Measurements from ENCODE around the gene TFIP11. TPM values are rescaled to one million over a fixed set of nuclear protein-coding genes. Genes with fewer than 3 reads are reported as not detected.
"Not testable (repeated sequence)": the region's sequence is repeated elsewhere in the genome, so short reads cannot be mapped to it uniquely, and the experiment has no call there.

The TFIP11 gene
- total and polyA plus RNA-seq, 9 of the 15 experiments (the other 6 are each of a cell fraction or from before 2014, with no cell fraction given) = 11.5 to 38.1 (median 25.2) TPM

DNA sequence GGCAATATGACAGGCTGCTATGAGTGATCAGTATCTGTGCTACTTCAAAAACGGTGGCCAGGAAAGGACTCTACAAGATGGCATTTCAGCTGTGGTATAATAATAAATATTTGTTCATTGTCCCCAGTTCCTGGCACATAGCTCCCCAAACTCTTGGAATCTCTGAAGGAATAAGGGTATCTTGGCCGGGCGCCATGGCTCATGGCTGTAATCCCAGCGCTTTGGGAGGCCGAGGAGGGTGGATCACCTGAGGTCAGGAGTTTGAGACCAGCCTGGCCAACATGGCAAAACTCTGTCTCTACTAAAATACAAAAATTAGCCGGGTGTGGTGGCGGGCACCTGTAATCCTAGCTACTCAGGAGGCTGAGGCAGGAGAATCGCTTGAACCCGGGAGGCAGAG lies 16.2 kb upstream of the TFIP11 start:
- CTCF ChIA-PET (ENCODE audit: low intra/inter-chr PET ratio); H3K4me3 ChIP-seq; H3K79me2 ChIP-seq (ENCODE audit: control insufficient read depth, insufficient read depth, low read length); H4K20me1 ChIP-seq (replicated peaks; ENCODE audit: control insufficient read depth, insufficient read depth, low read length); H3K27me3 ChIP-seq (ENCODE audit: control insufficient read depth in 2 of 2, insufficient read depth in 2 of 2, low read length in 2 of 2); ATAC-seq; H3K4me2 ChIP-seq (ENCODE audit: insufficient read depth, low read length); H3K9ac ChIP-seq (ENCODE audit: insufficient read depth in 1 of 2, low read depth in 2 of 2, low read length in 2 of 2); H3K9me3 ChIP-seq (replicated peaks; ENCODE audit: control insufficient read depth, insufficient read depth, low read depth, low read length); intact Hi-C loops (cut with micrococcal nuclease); POLR2A ChIA-PET; H3K4me1 ChIP-seq (replicated peaks in 1 of 2; ENCODE audit: control insufficient read depth in 2 of 2, insufficient read depth in 2 of 2, low read length in 2 of 2); H3K27ac ChIP-seq (ENCODE audit: extremely low read depth, low read depth, low read length); H3K9me1 ChIP-seq (ENCODE audit: control insufficient read depth, insufficient read depth, low read length); DNase-seq (ENCODE audit: extremely low read depth in 1 of 4, low spot score in 3 of 4); FAIRE-seq; BruUV-seq (replicated peaks); in situ Hi-C loops (cut with MboI); H2AFZ ChIP-seq (ENCODE audit: low read depth, low read length): not testable (repeated sequence)
- peaks cover 91% of the 10 kb centered on the region for H3K36me3 ChIP-seq (ENCODE audit: control insufficient read depth, insufficient read depth, low read length)
- 89% methylated on average over 4 of the region's 9 CpGs for WGBS (ENCODE audit: insufficient coverage, low coverage, missing lambda C conversion rate)

DNA sequence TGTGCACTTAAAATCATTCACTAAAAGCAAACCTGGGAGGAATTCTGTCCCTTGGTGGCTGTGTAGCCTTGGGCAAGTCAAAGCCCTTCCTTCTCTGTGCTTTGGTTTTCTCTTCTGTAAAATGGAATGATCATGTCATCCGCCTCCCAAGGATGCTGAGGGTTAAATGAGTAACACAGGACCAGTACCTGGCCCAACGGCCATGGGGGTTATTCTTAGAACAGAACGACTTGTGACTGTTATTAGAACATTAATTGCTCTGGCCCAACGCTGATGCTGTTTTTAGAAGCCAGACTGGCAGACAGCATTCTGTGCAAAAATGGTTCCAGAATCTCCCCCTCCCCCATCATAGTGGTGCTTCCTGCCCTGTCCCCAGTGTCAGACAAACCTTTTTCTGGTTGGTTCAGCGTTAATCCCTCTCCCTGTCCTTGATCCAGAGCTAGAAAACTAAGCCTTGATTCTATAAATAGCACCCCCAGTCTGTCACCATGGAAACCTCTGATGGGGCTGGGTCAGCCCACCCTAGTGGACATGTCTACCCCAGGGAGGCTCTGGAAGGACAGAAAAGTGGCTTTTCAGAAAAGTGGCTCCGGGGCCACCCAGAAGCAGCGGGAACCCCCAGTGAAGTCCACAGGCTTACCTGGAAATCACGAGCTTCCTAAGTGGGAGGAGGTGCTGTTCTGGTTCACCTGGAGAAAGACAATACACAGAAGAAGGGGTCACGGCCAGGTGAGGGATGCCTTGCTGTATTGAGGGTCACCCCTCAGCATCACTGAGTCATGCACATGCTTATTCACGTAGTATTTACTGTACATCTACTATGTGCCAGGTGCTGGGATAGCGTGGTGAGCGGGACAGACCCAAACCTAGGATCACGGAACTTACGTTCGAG lies 15.5 kb upstream of the TFIP11 start:
- Histone ChIP-seq H3K9me3 (replicated peaks; ENCODE audit: control insufficient read depth, insufficient read depth, low read depth, low read length) (no peaks in the 10 kb centered on the region), H3K36me3 (ENCODE audit: control insufficient read depth, insufficient read depth, low read length) (peaks cover 87% of the 10 kb centered on the region), H3K9me1 (ENCODE audit: control insufficient read depth, insufficient read depth, low read length) (no peaks in the 10 kb centered on the region), H2AFZ (ENCODE audit: low read depth, low read length) (no peak overlapping the region), H3K4me2 (ENCODE audit: insufficient read depth, low read length) (no peak overlapping the region), H4K20me1 (replicated peaks; ENCODE audit: control insufficient read depth, insufficient read depth, low read length) (no peaks in the 10 kb centered on the region), H3K27ac (ENCODE audit: extremely low read depth, low read depth, low read length) (no peak overlapping the region), H3K79me2 (ENCODE audit: control insufficient read depth, insufficient read depth, low read length) (no peaks in the 10 kb centered on the region), H3K4me3 (no peak overlapping the region), H3K4me1 (replicated peaks in 1 of 2; ENCODE audit: control insufficient read depth in 2 of 2, insufficient read depth in 2 of 2, low read length in 2 of 2) (no peaks in the 10 kb centered on the region; a peak in 1 of 5 replicates), H3K9ac (ENCODE audit: insufficient read depth in 1 of 2, low read depth in 2 of 2, low read length in 2 of 2) (no peak overlapping the region), H3K27me3 (ENCODE audit: control insufficient read depth in 2 of 2, insufficient read depth in 2 of 2, low read length in 2 of 2) (no peaks in the 10 kb centered on the region)
- no peak for ATAC-seq
- BruUV-seq (replicated peaks) = no TSS peak
- intact Hi-C loops (cut with micrococcal nuclease) (no loop called here), in situ Hi-C loops (cut with MboI) (no loop called here)
- CTCF ChIA-PET (ENCODE audit: low intra/inter-chr PET ratio) = no interaction called here
- DNase-seq (ENCODE audit: extremely low read depth in 1 of 4, low spot score in 3 of 4) = no peak
- TF ChIP-seq SRF (CRISPR knock-in tag; IDR thresholded peaks at IDR 0.05) (no peak), RFX1 (IDR thresholded peaks at IDR 0.05) (peak; percentile 34; the same call in 1 of the 2 replicates), SMAD2 (IDR thresholded peaks at IDR 0.05; ENCODE audit: low read depth, low read length) (no peak), SPI1 (IDR thresholded peaks at IDR 0.05; ENCODE audit: borderline replicate concordance, low read depth, low read length) (no peak), MECOM (CRISPR knock-in tag; IDR thresholded peaks at IDR 0.05) (no peak), TFAM (CRISPR knock-in tag; conservative IDR thresholded peaks at IDR 0.05) (no peak), ERF (CRISPR knock-in tag; IDR thresholded peaks at IDR 0.05) (no peak), DACH1 (IDR thresholded peaks at IDR 0.05; ENCODE audit: partially characterized antibody) (no peak)
- 91% methylated on average over 15 of the region's 15 CpGs for WGBS (ENCODE audit: insufficient coverage, low coverage, missing lambda C conversion rate)
- no peak for FAIRE-seq
- POLR2A ChIA-PET = no interaction called here
